Caco-2 (cell line): Measurements from ENCODE around the gene CACNA1C. TPM values are rescaled to one million over a fixed set of nuclear protein-coding genes. Genes with fewer than 3 reads are reported as not detected.

Source experiments
- BruUV-seq: library from RNA; stranded (reverse); fragments of 400-500 nt; replicated peaks from 2 replicates; lab custom pipeline; 2021; lab: Mats Ljungman, UMichigan
- CTCF ChIA-PET: fragments of 300-600 bp; sonication (Branson Sonifier 250); formaldehyde crosslinking; loops from one replicate; lab custom pipeline; 2022; ENCODE audit warnings: antibody characterized with exemption; lab: Charles Lee
- POLR2A ChIA-PET: fragments of 300-600 bp; sonication (Branson Sonifier 250); formaldehyde crosslinking; loops from one replicate; lab custom pipeline; 2022; ENCODE audit warnings: antibody characterized with exemption; lab: Charles Lee
- DNase-seq, 2 experiments: peaks; one replicate each; pipeline versions ENCODE4 v3.0.0 to v3.0.0-alpha.2; 2020 to 2022
- H3K27me3 ChIP-seq: replicated peaks from 2 replicates; pipeline ENCODE4 v1.6.0; 2011; ENCODE audit warnings: low read length; ENCODE audit not compliant: control insufficient read depth, insufficient read depth
- H3K36me3 ChIP-seq: 2 replicates; pipeline ENCODE4 v1.5.1; 2011; ENCODE audit warnings: low read length; ENCODE audit not compliant: control insufficient read depth, insufficient read depth
- H3K4me1 ChIP-seq: fragments of 250-450 bp; sonication (Bioruptor Pico); 2 replicates; pipeline ENCODE4 v1.5.1; 2020; ENCODE audit warnings: mild to moderate bottlenecking
- H3K4me3 ChIP-seq: 2 replicates; pipeline ENCODE4 v1.5.1; 2011; ENCODE audit warnings: low read depth, mild to moderate bottlenecking, control low read depth, low read length
- H3K9me3 ChIP-seq: fragments of 250-450 bp; sonication (Bioruptor Pico); 2 replicates; pipeline ENCODE4 v1.5.1; 2020; ENCODE audit warnings: mild to moderate bottlenecking, moderate library complexity
- H3K27ac Mint-ChIP-seq: one replicate; pipeline ENCODE4 v1.8.0; 2022; ENCODE audit warnings: mixed read lengths; ENCODE audit not compliant: unreplicated experiment
- H3K27me3 Mint-ChIP-seq: one replicate; pipeline ENCODE4 v1.8.0; 2022; ENCODE audit warnings: mixed read lengths; ENCODE audit not compliant: insufficient read depth, unreplicated experiment
- H3K36me3 Mint-ChIP-seq: one replicate; pipeline ENCODE4 v1.8.0; 2022; ENCODE audit warnings: mild to moderate bottlenecking, mixed read lengths; ENCODE audit not compliant: insufficient read depth, unreplicated experiment
- H3K4me1 Mint-ChIP-seq: one replicate; pipeline ENCODE4 v1.8.0; 2022; ENCODE audit warnings: low read depth, mixed read lengths; ENCODE audit not compliant: unreplicated experiment
- H3K4me3 Mint-ChIP-seq: one replicate; pipeline ENCODE4 v1.8.0; 2022; ENCODE audit warnings: mild to moderate bottlenecking, moderate library complexity, mixed read lengths; ENCODE audit not compliant: unreplicated experiment
- H3K9me3 Mint-ChIP-seq: one replicate; pipeline ENCODE4 v1.8.0; 2022; ENCODE audit warnings: mixed read lengths; ENCODE audit not compliant: unreplicated experiment
- intact Hi-C: fragments of 100-400 bp; cut with micrococcal nuclease; formaldehyde crosslinking; loops from one replicate; pipeline ENCODE4 v1.10.0; 2022; ENCODE audit not compliant: unreplicated experiment
- total RNA-seq: library from RNA; stranded (reverse); gene quantifications from 2 replicates; pipeline ENCODE4 v1.2.3, GENCODE V29; 2022
- TF ChIP-seq, protein P1 (sequence below), 2 experiments: fragments of 200-600 bp in 1 of 2; IDR thresholded peaks; 1 replicate in 1 of 2; 2 replicates in 1 of 2; pipeline versions ENCODE4 v1.5.1 to v1.8.0; 2011 to 2022; ENCODE audit warnings: antibody characterized with exemption in 1 of 2, control low read depth in 1 of 2, inconsistent platforms in 1 of 2, low read depth in 1 of 2, low read length in 1 of 2, mild to moderate bottlenecking in 1 of 2, moderate library complexity in 1 of 2; ENCODE audit not compliant: insufficient read depth in 1 of 2, severe bottlenecking in 1 of 2, unreplicated experiment in 1 of 2

Gene CACNA1C
- total RNA-seq, 1 experiment from 2014 or later = not detected

DNA sequence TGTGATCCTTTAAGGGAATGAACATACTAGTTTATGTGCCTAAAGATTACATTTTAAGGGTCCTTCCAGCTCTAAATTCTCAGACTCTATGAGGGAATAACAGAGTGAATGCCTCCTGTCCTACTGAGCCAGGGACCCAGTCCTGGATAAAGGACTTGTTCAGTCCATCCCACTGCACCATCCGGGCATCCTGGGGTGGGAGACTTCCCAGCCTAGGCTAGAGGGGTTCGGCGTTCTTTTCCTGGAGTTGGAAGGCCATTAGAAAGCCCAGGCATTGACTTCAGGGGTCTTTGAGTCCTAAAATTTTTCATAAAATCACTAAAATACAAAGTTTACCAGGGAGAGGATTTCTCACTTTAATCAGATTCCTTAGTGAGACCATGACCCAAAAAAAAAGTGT, 614.1 kb downstream of the CACNA1C start:
- Mint-ChIP-seq H3K27me3 (peaks cover 42% of the 10 kb centered on the region), H3K27ac (no peak overlapping the region), H3K4me1 (no peaks in the 10 kb centered on the region), H3K9me3 (no peaks in the 10 kb centered on the region), H3K4me3 (no peak overlapping the region), H3K36me3 (no peaks in the 10 kb centered on the region)
- intact Hi-C loops = no loop called here
- Histone ChIP-seq H3K27me3 (peaks cover 1% of the 10 kb centered on the region; the same call in 1 of the 2 replicates), H3K9me3 (no peaks in the 10 kb centered on the region; the same call in 1 of the 2 replicates), H3K4me3 (no peak overlapping the region), H3K36me3 (no peaks in the 10 kb centered on the region), H3K4me1 (no peaks in the 10 kb centered on the region)
- ChIA-PET CTCF (no interaction called here), POLR2A (no interaction called here)
- DNase-seq = peak in 1 of 2 experiments; percentile 9
- BruUV-seq = no TSS peak
- TF ChIP-seq, protein P1, sequence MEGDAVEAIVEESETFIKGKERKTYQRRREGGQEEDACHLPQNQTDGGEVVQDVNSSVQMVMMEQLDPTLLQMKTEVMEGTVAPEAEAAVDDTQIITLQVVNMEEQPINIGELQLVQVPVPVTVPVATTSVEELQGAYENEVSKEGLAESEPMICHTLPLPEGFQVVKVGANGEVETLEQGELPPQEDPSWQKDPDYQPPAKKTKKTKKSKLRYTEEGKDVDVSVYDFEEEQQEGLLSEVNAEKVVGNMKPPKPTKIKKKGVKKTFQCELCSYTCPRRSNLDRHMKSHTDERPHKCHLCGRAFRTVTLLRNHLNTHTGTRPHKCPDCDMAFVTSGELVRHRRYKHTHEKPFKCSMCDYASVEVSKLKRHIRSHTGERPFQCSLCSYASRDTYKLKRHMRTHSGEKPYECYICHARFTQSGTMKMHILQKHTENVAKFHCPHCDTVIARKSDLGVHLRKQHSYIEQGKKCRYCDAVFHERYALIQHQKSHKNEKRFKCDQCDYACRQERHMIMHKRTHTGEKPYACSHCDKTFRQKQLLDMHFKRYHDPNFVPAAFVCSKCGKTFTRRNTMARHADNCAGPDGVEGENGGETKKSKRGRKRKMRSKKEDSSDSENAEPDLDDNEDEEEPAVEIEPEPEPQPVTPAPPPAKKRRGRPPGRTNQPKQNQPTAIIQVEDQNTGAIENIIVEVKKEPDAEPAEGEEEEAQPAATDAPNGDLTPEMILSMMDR (IDR thresholded peaks at IDR 0.05; ENCODE audit: insufficient read depth in 1 of 2, low read depth in 1 of 2, low read length in 1 of 2, severe bottlenecking in 1 of 2, unreplicated experiment in 1 of 2) = no peak

DNA sequence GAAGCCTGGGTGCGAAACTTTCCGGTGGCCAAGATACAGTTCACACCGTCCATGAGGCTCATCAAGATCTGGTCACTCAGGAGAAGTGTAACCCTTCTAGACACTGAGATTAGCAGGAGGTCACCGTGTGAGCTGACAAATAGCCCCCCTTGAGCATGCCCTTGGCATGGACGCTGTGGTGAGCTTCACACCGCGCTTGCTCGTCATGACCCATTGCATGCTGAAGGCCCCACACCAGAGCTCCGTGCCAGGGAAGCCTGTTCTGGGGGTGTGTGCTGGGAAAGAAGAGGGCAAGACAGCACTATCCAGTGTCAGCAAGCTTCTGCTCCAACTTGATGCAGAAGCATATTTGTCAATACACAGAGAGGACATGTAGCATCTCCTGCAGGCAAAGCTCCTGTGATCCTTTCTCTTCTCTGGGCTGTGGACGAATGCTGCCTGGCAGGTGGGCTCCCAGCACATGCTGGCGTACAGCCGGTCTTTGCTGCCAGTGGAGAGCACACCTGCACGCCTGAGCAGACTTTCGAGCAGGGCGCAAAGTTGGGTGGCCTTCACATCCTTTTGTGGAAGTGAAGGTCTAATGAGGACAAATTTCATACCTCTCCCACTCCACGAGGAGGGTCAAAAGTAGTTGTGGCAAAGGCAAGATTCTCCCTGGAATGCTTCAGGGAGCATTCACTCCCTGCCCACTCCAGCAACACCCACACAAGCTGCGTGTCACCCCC, 615.1 kb downstream of the CACNA1C start:
- TF ChIP-seq, protein P1 (IDR thresholded peaks at IDR 0.05; ENCODE audit: insufficient read depth in 1 of 2, low read depth in 1 of 2, low read length in 1 of 2, severe bottlenecking in 1 of 2, unreplicated experiment in 1 of 2) = no peak
- no peak overlapping the region for H3K27ac Mint-ChIP-seq
- no TSS peak for BruUV-seq
- Histone ChIP-seq H3K4me1 (no peaks in the 10 kb centered on the region), H3K4me3 (no peak overlapping the region), H3K9me3 (no peaks in the 10 kb centered on the region; the same call in 1 of the 2 replicates), H3K27me3 (peaks cover 1% of the 10 kb centered on the region; the same call in 1 of the 2 replicates), H3K36me3 (no peaks in the 10 kb centered on the region)
- DNase-seq = peak in 1 of 2 experiments; percentile 29
- intact Hi-C loops = no loop called here
- no peaks in the 10 kb centered on the region for H3K4me1 Mint-ChIP-seq
- H3K27me3 Mint-ChIP-seq = peaks cover 38% of the 10 kb centered on the region
- no peak overlapping the region for H3K4me3 Mint-ChIP-seq
- no peaks in the 10 kb centered on the region for H3K36me3 Mint-ChIP-seq
- ChIA-PET POLR2A (no interaction called here), CTCF (no interaction called here)
- no peaks in the 10 kb centered on the region for H3K9me3 Mint-ChIP-seq

DNA sequence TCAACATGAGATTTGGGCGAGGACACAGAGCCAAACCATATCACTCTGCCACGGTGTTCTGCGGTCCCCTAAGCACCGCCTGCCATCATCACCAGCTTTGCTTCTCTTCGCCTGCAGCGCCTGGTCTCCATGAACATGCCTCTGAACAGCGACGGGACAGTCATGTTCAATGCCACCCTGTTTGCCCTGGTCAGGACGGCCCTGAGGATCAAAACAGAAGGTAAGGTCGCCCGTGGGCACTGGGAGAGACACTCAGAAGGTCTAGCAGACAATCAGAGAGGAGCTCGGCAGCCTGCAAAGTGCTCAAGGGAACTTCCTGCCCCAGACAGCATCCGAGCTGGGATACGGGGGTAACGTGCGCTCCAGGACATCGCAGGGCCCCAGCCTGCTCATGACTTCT, 616.0 kb downstream of the CACNA1C start:
- Mint-ChIP-seq H3K27me3 (peaks cover 33% of the 10 kb centered on the region), H3K36me3 (no peaks in the 10 kb centered on the region), H3K4me3 (no peak overlapping the region), H3K4me1 (no peaks in the 10 kb centered on the region), H3K27ac (no peak overlapping the region), H3K9me3 (no peaks in the 10 kb centered on the region)
- intact Hi-C loops = no loop called here
- Histone ChIP-seq H3K4me1 (no peaks in the 10 kb centered on the region), H3K4me3 (no peak overlapping the region), H3K27me3 (peaks cover 1% of the 10 kb centered on the region; the same call in 1 of the 2 replicates), H3K9me3 (no peaks in the 10 kb centered on the region; the same call in 1 of the 2 replicates), H3K36me3 (no peaks in the 10 kb centered on the region)
- no TSS peak for BruUV-seq
- peak in 1 of 2 experiments; percentile 32 for DNase-seq
- TF ChIP-seq, protein P1 (IDR thresholded peaks at IDR 0.05; ENCODE audit: insufficient read depth in 1 of 2, low read depth in 1 of 2, low read length in 1 of 2, severe bottlenecking in 1 of 2, unreplicated experiment in 1 of 2) = no peak
- ChIA-PET POLR2A (no interaction called here), CTCF (no interaction called here)
